ENCODE data around the gene MTMR3.
"Not testable (repeated sequence)": the region's sequence is repeated elsewhere in the genome, so short reads cannot be mapped to it uniquely, and the experiment has no call there.

MTMR3 gene

DNA sequence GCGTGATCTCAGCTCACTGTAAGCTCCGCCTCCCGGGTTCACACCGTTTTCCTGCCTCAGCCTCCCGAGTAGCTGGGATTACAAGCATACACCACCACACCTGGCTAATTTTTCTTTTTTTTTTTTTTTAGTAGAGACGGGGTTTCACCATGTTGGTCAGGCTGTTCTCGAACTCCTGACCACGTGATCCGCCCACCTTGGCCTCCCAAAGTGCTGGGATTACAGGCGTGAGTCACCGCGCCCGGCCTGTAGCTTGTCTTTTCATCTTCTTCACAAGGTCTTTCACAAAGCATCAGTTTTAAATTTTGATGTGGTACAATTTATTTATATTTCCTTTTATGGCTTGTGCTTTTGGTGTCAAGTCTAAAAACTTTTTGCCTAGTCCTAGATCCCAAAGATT lies 17.4 kb upstream of the MTMR3 start:
- H3K4me3 ChIP-seq, H3K27ac ChIP-seq: not testable (repeated sequence)

DNA sequence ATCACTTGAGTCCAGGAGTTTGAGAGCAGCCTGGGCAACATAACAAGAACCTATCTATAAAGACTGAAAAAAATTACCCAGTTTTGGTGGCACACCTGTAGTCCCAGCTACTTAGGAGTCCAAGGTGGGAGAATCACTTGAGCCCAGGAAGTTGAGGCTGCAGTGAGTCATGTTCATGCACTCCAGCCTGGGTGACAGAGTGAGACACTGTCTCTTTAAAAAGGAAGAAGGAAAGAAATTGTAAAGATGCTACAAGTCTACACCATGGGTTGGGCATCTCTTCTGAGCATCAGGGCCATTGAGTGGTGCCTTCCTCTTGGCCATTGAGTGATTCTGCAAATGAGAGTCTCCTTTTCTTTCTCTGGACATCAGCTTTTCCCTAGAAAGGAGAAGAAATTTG lies 15.7 kb upstream of the MTMR3 start:
- Histone ChIP-seq H3K4me3 (no peak overlapping the region), H3K27ac (no peak overlapping the region)

DNA sequence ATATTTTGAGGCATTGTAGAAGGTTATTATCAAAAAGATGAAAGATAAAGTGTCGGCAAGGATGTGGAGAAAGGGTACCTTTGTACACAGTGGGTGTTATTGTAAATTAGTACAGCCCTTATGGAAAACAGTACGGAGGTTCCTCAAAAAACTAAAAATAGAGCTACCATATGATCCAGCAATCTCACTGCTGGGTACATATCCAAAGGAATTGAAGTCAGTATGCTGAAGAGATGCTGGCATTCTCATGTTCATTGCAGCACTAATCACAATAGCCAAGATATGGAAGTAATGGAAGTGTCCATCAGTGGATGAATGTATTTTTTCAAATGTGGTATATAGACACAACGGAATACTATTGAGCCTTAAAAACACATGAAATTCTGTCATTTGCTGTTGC lies 15.1 kb upstream of the MTMR3 start:
- Histone ChIP-seq H3K27ac (no peak overlapping the region), H3K4me3 (no peak overlapping the region)

DNA sequence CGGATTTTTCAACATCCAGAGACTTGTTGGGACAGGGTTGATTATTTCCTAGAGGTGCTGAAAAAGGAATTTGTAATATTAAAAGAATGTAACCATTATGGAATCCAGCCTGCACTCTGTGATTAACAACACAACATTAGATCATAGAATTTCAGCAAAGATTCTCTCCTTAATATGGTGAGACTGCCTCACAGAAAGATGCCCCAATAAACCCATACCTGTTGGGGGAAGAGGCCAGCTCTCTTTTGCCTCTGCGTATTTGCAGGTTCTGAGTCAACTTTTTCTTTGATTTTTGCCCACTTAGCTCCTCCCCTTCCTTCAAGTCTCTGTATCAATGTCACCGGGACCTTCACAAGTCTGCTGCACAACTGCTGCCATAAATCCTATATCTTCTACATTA lies 12.4 kb upstream of the MTMR3 start:
- H3K4me3 ChIP-seq = no peak overlapping the region
- H3K27ac ChIP-seq = peak overlapping the region in 1 of 21 experiments; percentile 1

DNA sequence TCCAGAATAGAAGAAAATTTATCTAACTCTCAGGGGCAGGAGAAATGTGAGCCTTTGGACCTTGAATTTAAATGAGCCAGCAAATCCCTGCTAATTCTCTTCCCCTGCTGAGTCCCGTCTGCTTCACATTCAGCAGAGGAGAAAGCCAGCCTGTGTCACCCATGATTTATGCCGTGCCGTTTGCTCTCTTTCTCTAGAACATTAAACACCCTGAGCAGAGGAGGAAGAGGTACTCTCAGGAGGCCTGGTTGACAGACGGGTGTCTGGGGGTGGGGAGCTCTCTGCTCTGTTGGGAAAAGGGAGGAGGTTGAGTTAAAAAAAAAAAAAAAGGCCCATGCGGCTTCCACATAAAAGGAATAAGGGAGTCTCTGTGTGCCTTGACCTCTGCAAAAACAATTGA lies 11.3 kb upstream of the MTMR3 start:
- Histone ChIP-seq H3K27ac (no peak overlapping the region), H3K4me3 (no peak overlapping the region)

DNA sequence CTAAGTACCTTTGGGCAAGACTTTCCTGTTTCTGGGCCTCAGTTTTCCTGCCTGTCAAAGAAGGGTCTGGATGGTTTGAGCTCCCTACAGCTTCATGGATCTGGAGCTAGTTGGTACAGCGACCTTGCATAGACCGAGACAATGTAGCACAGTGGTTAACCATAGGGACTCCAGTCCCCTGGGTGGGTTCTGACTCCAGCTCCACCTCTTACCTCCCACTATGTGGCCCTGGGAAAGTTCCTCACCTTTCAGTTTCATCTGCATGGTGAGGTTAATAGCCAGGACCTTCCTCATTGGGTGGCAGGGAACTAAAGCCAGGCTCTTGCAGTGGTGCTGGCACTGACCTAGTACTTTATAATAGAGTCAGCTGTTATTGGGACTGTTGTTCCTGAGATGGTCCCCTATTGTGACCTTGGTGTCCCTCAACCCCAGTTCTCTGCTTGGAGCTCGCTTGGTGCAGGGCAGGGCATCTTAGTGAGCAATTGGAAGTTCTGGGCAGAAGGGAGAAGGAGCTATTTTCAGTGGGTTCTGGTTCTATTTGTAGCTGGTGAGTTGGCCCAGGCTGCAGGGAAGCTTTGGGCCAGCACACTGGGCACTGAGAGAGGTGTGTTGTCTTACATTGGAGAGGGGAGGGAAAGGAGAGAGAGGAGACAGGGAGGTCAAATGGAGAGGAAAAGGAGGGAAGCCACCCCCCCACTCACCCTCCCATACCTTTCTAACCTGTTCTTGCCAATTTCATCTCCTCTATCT lies 10.7 kb upstream of the MTMR3 start:
- peak overlapping the region in 1 of 21 experiments; percentile 3 for H3K27ac ChIP-seq
- H3K4me3 ChIP-seq = no peak overlapping the region

DNA sequence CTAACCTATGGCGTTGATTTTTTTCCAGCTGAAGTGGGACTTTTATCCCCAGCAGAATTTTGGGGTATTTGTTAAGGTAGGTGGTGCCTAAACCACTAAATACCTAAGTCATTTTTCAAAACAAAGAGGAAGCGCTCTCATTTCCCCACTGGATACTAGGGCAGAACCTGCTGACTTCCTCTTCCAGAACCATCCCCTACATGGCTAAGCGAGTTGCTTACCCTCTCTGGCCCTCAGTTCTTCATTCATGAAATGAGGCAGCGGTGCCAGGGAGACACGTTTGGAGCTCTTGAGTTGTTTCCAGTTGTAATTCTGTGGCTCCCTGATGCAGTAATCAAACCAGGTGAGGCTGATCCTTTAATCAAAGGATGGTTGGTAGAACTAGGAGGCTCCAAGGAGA lies 10.0 kb upstream of the MTMR3 start:
- Histone ChIP-seq H3K27ac (peak overlapping the region in 1 of 21 experiments; percentile 3), H3K4me3 (no peak overlapping the region)

DNA sequence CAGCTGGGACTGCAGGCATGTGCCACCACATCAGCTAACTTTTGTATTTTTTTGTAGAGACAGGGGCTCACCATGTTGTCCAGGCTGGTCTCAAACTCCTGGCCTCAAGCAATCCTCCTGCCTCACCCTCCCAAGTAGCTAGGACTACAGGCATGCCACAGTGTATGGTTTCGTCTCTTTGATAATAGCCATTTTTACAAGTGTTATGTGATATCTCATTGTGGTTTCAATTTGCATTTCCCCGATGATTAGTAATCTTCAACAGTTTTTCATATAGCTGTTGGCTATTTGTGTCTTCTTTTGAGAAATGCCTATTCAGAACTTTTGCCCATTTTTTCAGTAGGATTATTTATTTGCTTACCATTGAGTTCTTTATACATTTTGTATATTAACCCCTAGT lies 9.0 kb upstream of the MTMR3 start:
- no peak overlapping the region for H3K4me3 ChIP-seq
- H3K27ac ChIP-seq = no peak overlapping the region

DNA sequence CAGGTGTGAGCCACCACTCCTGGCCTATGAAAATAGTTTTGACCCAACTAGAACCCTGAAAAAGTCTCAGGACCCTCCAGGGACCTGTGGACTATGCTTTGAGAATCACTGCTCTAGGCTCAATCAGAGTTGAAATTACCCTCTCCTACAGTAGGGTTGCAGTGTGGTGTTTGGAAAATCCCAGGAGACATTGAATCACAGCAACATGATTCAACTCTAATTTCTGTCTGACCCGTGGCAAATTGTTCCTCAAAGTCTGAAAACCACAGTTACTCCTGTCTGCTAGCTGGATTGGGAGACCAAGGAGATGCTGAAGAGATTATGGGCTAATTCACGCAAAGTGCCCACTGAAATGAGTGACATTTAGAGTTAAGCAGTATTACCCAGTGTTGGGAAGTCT lies 5.4 kb upstream of the MTMR3 start:
- no peak overlapping the region for H3K4me3 ChIP-seq

DNA sequence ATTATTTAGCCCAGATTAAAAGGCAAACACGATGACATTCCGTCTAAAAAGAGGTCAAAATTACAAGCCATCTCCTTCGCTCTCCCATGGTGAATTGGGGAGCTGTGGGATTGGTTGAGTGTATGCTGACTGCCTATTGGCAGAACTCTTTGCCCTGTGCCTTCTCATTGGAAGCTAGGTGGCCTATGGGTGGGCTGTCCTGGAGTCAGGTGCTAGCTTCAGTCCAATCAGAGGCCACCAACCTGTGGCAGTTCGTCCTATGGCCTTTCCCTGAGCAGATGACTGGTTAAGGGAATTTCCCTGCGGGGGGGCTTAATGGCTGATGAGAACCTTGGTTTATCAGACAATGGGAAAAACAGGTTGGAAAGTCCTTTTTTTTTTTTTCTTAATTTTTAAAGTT lies 3.2 kb upstream of the MTMR3 start:
- H3K4me3 ChIP-seq = no peak overlapping the region
- H3K27ac ChIP-seq = no peak overlapping the region

More for the DNA sequence above, 5.4 kb upstream of the MTMR3 start:
- H3K27ac ChIP-seq = no peak overlapping the region

DNA sequence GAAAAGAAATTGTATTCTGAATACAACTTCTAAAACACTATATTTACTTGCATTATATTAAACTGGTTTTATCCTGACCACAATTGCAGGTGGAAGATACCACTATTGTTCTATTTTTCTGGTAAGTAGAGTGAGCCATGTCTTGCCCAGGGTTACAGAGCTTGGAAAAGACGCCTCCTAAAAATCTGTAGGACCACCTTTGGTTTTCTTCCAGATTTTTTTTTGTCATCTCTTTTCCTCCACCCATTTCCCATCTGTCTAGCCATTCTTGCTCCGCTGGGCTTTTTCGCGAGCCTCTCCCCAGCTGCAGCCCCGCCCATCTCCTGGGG lies 294 bp upstream of the MTMR3 start:
- H3K4me3 ChIP-seq = peak overlapping the region in 6 of 7 experiments; percentile 73 to 99 (median 93)
- H3K27ac ChIP-seq = peak overlapping the region in 7 of 21 experiments; percentile 95 to 99 (median 98)

DNA sequence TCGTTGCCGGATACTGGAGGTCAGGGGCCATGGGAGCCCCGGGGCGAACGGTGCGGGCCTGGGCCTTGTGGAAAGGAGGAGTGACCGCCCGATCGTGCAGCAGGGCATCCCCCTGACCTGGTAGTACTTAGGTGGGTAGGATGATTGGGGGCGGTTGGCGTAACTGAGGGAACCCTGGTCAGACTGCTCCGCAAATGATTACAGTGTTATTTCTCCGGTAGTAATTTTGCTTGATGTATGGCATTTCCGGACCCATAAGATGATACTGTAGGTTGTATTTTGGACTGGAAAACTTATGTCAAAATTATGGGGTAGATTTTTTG lies 762 bp downstream of the MTMR3 start:
- Histone ChIP-seq H3K4me3 (peak overlapping the region; percentile 73 to 99 (median 96)), H3K27ac (peak overlapping the region; percentile 89 to 99 (median 97))

DNA sequence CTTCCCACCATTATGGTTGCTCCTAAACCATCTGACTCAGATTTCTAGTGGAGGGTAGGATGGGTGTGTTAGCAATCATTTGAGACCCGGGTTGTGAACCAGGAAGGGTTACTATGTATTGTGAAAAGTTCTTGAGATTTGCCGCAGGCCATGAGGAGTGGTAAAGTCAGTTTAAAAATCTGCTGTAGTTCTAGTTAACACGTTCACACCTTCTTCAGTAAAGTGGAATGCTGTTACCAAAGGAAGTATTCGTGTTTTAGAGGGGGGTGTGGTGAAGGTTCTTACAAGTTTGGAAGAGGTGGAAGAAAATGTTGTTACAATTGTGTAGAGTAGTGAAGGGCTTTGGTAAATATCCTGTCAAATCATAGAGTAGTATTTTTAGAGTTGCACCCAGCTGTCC lies 2.6 kb downstream of the MTMR3 start:
- Histone ChIP-seq H3K27ac (peak overlapping the region in 2 of 21 experiments; percentile 12 to 16), H3K4me3 (no peak overlapping the region)

DNA sequence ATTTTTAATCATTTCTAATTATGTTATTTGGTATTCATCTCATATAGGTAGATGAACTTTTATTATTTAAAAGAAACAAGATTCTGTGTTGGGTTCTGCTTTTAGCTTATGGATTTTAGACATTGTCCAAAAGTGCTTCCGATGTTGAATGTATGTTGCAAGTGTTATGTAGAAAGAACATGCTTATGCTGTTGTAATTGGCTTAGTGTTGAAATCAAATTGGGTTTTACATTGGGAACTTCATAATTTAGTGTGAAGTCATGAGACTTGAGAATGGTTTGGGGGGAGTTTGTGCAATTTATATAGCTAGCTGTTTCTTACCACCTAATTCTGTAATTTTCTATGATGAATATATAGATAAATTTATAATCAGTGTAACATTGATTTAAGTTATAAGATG lies 3.6 kb downstream of the MTMR3 start:
- Histone ChIP-seq H3K4me3 (no peak overlapping the region), H3K27ac (no peak overlapping the region)

DNA sequence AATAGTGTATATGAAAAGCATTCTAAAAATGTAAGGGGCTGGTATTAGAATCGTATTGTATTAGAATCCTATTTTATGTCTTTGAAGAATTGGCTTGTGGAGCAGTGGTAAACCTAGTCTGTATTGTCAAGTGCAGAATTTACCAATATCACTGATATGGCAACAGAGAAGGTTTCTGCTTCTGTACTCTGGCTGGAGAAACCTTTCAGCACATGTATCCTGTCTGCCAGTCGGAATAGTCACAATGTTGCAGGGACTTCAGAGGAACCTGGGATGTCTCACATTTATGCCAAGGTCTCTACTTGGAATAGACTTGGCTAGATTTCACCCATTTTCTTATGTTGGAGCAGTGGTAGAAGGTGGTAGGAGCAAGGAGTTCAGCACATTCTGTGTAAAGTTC lies 4.4 kb downstream of the MTMR3 start:
- no peak overlapping the region for H3K4me3 ChIP-seq
- no peak overlapping the region for H3K27ac ChIP-seq

DNA sequence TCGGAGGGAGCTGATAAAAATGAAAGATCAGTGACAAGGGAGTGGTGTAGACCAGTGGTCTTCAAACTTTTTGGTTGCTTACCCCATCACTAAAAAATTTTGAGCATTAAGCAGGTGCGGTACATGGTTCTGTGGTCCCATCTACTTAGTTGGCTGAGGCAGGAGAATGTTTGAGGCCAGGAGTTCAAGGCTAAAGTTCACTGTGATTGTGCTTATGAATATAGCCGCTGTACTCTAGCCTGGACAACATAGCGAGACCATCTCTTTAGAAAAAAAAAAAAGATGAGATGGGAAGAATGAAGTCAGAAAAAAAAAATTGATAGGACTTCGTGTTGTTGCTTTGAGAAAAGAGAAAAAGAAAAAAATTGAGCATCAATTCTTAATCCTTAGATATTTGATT lies 7.8 kb downstream of the MTMR3 start:
- Histone ChIP-seq H3K4me3 (no peak overlapping the region), H3K27ac (no peak overlapping the region)

DNA sequence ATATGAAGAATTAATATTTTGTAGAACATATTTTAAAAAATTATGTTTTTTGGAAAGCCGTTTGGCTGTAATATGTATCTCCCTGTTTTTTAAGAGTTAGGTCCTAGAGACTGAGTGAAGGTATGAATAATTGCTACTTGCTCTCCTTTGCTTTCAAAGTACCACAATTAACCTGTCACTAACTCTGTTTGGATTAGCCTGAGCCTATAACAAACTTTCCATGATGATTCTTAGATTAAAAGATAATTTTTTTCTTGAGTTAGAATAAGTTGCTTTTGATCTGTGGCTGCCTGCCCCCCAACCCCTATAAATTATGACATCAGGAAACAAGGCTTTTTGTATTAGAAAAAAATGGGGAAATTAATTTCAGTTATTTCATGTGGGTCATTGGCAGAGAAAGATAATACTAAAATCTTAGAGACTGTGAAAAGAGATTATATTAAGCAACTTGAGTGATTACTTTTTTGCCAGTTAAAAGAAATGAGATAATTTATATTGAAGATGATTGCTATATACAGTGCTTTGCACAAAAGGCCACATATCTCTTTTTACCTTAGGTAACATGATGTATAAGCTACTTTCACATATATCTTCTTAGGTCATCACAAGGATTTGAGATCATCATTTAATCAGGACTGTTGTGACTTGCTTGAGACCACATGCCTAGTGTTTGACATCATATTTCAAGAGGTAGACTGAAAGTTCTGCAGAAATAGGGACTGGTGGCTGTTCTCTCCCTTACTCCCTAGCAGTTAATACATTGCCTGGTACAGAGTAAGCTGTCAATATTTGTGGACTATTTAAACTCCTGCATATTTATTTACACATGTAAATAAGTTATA lies 9.6 kb downstream of the MTMR3 start:
- Histone ChIP-seq H3K27ac (no peak overlapping the region), H3K4me3 (no peak overlapping the region)

DNA sequence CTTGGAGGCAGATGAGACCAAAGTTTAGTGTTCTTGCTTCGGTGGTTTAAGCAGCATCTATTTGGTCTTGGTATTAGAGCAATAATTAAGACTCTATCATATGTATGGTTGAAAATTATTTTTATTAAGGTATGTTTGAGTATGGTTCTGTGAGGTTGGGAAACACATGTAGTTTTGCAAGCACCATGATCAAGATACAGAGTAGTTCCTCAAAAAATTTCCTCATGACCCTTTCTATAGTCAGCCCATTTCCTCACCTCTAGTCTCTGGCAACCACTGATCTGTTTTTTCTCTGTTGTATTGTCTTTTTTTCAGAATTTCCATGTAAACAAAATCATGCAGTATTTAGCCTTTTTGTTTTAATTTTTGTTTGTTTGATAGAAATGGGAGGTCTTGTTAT lies 18.4 kb downstream of the MTMR3 start:
- H3K27ac ChIP-seq = no peak overlapping the region
- H3K4me3 ChIP-seq = no peak overlapping the region

DNA sequence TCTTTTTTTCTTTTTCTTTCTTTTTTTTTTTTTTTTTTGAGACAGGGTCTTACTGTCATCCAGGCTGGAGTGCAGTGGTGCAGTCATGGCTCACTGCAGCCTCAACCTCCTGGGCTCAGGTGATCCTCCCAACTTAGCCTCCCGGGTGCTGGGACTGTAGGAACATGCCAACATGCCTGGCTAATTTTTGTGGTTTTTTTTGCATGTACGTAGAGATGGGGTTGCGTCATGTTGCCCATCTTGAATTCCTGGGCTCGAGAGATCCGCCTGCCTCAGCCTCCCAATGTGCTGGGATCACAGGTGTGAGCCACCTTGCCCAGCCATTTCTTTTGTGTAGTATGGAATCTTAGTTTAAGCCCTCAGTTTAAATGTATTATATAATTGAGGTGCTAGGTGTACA lies 20.4 kb downstream of the MTMR3 start:
- Histone ChIP-seq H3K27ac (no peak overlapping the region), H3K4me3 (no peak overlapping the region)

DNA sequence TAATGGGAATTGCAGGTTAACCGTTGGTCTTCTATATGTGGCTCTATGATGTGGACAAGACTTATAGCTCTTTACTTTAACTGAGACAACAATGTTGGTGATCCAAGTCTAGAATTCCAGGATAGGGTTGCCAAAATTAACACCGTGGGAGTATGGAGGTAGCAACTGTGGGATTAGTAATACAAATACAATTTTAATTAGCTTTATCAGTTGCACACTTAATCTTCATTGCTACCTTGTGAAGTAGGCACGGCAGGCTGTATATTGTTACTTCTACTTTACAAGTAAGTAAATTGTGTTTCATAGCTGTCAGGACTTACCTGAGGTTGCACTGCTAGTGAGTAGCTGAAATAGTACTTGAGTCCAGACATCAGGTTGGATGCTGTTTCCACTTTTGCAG lies 21.0 kb downstream of the MTMR3 start:
- Histone ChIP-seq H3K4me3 (no peak overlapping the region), H3K27ac (no peak overlapping the region)

DNA sequence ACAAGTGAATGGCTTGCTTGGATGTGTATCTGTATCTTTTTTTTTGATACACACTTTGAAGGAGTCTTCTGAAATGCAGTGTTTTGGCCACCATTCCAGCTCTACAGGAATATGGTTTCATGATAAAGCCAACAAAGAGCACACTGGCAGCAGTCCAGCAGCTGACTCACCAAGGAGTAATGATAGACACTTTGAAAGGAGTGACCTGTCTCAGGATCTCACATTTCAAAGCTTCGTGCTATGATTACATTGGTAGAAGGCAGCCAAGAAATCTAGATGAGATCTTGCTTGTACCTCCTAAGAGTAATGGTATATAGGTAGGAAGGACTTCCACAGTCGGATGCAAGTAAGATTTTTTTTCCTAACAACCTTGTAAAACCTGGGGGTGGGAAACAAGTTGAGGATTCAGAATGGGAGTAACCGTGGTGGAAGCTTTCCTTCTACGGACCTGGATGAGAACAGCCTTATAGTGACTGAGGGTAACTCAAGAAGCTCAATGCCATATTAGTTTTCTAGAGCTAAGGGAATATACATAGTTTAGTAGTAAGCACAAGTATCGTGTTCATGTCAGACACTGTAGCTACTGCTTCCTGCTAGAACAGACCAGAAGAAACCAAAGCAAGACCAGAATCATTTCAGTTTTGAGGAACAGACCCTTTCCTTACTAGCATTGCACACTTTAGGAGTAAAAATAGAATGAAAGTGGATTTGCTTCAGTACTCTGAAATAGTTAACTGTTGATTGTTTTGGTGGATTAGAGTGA lies 25.0 kb downstream of the MTMR3 start:
- peak overlapping the region in 3 of 21 experiments; percentile 11 to 70 (median 30) for H3K27ac ChIP-seq

More for the DNA sequence above, 25.0 kb downstream of the MTMR3 start:
- no peak overlapping the region for H3K4me3 ChIP-seq
